GM18858 (cell line): ENCODE data around the gene CCL18.
"Not testable (repeated sequence)": the region's sequence is repeated elsewhere in the genome, so short reads cannot be mapped to it uniquely, and the experiment has no call there.

Experiments
- ATAC-seq: cut with Tn5 transposase; IDR thresholded peaks from one replicate; pipeline ENCODE4 v1.9.1; 2021; ENCODE audit not compliant: unreplicated experiment

Gene CCL18

DNA sequence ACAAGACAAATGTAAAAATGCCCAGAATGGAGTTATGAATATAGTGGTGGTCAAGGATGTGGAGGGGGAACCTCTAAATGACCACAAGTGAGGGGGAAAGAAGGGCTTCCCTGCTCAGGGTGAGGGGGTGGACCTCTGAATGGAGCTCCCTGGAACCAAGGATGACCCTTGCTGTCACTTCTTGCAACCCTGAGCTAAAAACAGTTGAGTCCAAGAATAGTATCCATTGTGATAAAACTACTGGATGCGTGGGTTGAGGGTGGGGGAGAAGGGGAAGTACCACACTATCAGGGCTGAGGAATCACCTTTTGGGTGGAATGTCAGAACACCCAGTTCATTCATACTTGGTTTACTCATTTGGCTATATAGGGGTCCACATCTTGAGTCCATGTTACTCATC lies 34.9 kb downstream of the CCL18 start:
- ATAC-seq: not testable (repeated sequence)

- ATAC-seq: peak; percentile 66
Measured at GRCh38 chr17:36103401-36103975, 39.4 kb downstream of the CCL18 start, which contains the start of gene CCL4. Gene CCL4 (plus strand): TSS chr17:36103827. CDS start chr17:36103906, 79 bp downstream.

DNA sequence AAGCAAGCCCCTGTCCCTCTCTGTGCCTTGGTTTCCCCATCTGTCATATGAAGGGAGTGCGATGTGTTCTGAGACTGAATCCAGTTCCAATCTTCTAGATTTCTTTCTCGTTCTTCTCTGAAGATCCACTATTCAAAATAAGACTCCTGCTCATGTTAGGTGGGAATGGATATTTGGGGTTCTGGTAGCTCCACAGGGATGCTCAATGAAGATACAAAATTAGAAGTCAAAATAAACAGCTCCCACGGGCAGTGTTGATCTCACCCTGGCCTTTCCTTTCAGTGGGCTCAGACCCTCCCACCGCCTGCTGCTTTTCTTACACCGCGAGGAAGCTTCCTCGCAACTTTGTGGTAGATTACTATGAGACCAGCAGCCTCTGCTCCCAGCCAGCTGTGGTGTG lies 40.2 kb downstream of the CCL18 start:
- not testable (repeated sequence) for ATAC-seq

- no peak for ATAC-seq
Measured at GRCh38 chr17:36104701-36105181, 40.7 kb downstream of the CCL18 start.

DNA sequence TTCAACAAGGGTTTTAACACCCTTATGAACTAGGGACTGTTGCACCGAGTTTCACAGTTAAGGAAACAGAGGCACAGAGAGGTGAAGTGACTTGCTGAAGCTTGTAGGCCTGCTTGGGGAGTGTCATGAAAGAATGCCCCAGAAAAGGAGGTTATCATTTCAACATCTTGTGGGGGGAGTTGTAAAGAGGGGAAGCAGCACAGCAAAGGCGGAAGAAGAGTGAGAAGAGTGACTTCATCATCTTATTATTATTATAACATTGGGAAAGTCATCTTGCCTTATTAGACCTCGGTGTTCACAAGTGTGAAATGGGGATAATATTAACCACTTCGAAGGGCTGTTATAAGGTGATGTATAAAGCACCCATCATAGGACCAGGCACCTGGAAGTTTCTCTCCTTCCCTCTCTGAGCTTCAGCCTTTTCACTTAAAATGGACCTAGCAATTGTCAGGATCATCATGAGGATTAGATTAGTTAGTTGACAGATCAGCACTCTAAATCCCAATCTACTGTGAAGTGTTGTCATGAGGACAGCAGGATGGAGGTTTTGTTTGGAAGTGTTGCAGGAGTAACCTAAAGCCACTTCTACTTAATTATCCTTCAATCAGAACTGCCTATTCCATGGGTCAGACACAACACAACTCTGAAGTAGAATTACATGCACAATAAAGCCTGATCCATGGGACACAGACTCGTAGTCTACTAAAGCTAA lies 41.9 kb downstream of the CCL18 start:
- ATAC-seq: no peak

DNA sequence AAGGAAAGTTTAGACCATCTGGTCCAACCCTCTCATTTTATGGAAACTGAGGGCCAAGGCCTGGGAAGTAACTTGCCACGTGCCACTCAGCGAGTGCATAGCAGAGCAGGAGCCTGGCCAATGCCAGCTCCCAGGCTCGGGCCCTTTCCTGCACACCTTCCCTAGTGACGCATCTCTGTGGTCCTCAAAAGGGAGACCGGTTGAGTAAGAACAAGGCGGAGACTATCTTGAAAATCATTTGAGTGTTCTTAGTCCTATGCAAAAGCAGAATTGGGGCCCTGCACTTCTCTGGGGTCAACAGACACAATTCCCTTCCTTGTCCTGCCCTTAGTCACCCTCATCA lies 42.4 kb downstream of the CCL18 start:
- ATAC-seq: no peak

DNA sequence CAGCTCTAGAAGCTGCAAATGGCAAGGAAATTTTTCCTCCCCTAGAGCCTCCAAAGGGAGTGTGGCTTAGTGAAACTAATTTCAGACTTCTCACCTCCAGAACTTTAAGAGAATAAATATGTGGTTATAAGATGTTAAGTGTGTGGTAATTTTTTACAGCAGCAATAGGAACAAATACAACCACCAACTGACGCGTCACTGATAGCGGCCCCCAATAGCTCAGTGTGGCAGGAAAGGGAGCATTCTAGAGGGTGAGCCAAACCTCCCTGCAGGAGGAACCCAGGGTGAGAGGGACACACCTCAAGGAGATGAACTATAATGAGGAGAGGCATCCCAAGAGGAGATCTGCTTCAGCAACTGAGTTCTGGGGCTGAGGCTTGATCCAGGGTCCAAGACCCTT lies 43.6 kb downstream of the CCL18 start:
- no peak for ATAC-seq

DNA sequence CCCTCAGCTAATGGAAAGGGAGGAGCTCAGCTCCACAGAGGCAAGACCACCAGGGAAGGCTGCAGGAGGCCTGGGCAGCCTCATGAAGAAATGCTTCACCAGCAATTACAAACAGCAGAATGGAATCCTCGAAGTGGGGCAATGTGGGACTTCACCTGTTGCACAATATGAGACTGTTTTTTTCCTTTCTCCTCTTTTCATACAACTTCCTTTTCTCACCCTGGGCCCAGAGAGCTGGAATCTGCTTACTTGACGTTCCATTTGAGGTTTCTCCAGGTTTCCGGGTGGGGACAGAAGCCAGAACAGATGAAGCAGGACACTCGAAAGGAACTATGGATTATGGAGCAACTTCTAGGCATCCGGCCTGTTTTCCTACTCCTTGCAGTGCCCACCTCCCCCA lies 44.2 kb downstream of the CCL18 start:
- ATAC-seq: not testable (repeated sequence)

GRCh38 chr17:36111068-36111490 lies 47.0 kb downstream of the CCL18 start:
- ATAC-seq: no peak

GRCh38 chr17:36112572-36112971 lies 48.5 kb downstream of the CCL18 start:
- no peak for ATAC-seq

GRCh38 chr17:36113131-36113530 lies 49.1 kb downstream of the CCL18 start:
- not testable (repeated sequence) for ATAC-seq

DNA sequence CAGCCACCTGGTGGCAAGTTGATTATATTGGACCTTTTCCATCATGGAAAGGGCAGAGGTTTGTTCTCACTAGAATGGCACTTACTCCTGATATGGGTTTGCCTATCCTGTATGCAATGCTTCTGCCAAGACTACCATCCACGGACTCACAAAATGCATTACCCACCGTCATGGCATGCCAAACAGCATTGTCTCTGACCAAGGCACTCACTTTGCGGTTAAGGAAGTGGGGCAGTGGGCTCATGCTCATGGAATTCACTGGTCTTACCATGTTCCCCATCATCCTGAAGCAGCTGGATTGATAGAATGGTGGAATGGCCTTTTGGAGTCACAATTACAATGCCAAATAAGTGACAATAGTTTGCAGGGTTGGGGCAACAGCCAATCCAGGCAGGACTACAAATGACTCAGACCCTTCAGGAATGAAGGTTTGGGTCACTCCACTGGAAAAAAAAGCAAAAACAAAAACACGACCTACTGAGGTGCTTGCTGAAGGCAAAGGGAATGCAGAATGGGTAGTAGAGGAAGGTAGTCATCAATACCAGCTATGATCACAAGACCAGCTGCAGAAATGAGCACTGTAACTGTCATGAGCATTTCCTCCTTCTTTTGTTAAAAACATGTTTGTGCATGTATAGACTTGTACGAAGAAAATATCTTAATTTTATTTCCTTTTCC lies 51.0 kb downstream of the CCL18 start:
- ATAC-seq: not testable (repeated sequence)

GRCh38 chr17:36115649-36115977 lies 51.5 kb downstream of the CCL18 start:
- ATAC-seq: not testable (repeated sequence)

- ATAC-seq: no peak
Measured at GRCh38 chr17:36117505-36118382, 53.7 kb downstream of the CCL18 start.

GRCh38 chr17:36118477-36119353 lies 54.6 kb downstream of the CCL18 start:
- no peak for ATAC-seq

GRCh38 chr17:36120221-36120620 lies 56.1 kb downstream of the CCL18 start:
- ATAC-seq: no peak

DNA sequence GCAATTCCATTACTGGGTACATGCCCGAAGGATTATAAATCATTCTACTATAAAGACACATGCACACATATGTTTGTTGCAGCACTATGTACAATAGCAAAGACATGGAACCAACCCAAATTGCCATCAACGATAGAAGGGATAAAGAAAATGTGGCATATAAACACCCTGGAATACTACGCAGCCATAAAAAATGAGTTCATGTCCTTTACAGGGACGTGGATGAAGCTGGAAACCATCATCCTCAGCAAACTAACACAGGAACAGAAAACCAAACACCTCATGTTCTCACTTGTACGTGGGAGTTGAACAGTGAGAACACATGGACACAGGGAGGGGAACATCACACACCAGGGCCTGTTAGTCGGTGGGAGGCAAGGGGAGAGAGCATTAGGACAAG lies 57.0 kb downstream of the CCL18 start:
- not testable (repeated sequence) for ATAC-seq
